Muscle layer of duodenum (tissue), 2 donors: Measurements from ENCODE around the gene CNGB1.
"Not testable (repeated sequence)": the region's sequence is repeated elsewhere in the genome, so short reads cannot be mapped to it uniquely, and the experiment has no call there.

Experiments
- H3K27ac ChIP-seq: one replicate; pipeline ENCODE4 v1.7.0; 2013; ENCODE audit warnings: mild to moderate bottlenecking, low read length
- H3K27me3 ChIP-seq: one replicate; pipeline ENCODE4 v1.7.0; 2013; ENCODE audit warnings: low read depth, mild to moderate bottlenecking, control low read depth, low read length
- H3K36me3 ChIP-seq, 2 donors: one replicate each; pipeline ENCODE4 v1.7.0; 2013; ENCODE audit warnings: low read length in 2 of 2, control low read depth in 1 of 2, mild to moderate bottlenecking in 1 of 2; ENCODE audit not compliant: insufficient read depth in 2 of 2, control insufficient read depth in 1 of 2
- H3K4me1 ChIP-seq, 2 donors: one replicate each; pipeline ENCODE4 v1.7.0; 2013; ENCODE audit warnings: low read length in 2 of 2, mild to moderate bottlenecking in 2 of 2, control low read depth in 1 of 2, moderate library complexity in 1 of 2; ENCODE audit not compliant: insufficient read depth in 2 of 2, control insufficient read depth in 1 of 2
- H3K4me3 ChIP-seq, 2 donors: one replicate each; pipeline ENCODE4 v1.7.0; 2013; ENCODE audit warnings: low read length in 2 of 2, low read depth in 1 of 2, mild to moderate bottlenecking in 1 of 2
- H3K9me3 ChIP-seq, 2 donors: one replicate each; pipeline ENCODE4 v1.7.0; 2013; ENCODE audit warnings: low read length in 2 of 2, control low read depth in 1 of 2, mild to moderate bottlenecking in 1 of 2; ENCODE audit not compliant: control insufficient read depth in 1 of 2
- donor health status: healthy.

The CNGB1 gene

DNA sequence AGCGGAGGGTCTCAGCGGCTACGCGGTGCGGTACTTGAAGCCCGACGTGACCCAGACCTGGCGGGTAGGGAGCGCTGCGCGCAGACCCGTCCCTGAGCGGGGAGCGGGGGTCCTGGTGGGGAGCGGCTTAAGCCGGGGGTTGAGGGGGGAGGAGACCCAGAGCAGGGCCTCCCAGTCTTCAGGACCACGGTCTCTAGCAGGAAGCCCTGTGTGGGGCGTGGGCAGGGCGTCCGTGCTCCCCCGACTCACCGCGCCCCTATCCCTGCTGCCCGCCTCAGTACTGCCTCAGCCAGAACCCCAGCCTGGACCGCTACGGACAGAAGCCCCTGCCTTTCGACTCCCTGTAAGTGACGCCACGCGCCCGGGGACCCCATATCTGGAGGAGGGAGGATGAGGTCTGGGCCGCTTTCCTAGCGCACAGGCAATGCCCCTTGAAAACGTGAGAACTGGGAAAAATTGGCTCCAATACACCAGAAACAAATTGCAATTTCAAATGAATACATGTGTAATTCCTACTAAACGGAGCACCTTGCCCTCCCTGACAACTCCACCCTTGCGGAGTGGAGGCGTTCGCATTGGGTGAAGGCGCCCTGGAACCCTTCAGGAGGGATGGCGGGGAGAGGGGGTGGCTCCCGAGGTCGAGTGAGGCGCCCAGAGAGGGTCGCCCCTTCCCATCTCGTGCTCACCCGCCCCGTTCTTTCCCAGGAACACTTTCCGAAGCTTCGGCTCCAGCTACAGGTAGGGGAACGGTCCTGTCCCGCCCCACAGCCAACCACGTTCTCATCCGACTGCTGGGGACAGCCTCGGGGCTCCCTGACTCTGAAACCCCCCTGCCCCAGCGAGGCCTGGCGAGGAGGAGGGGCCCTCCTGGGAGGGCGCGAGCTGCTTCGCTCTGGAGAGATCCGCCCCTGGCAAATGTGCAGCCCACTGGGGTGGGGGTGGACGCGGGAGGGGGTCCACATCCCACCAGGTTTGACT is 14.6 kb upstream of the CNGB1 start:
- Histone ChIP-seq H3K27me3 (no peaks in the 10 kb centered on the region), H3K4me3 (peak overlapping the region; percentile 42 to 60), H3K9me3 (no peaks in the 10 kb centered on the region), H3K36me3 (no peaks in the 10 kb centered on the region), H3K27ac (no peak overlapping the region), H3K4me1 (peaks cover 0 to 10% of the 10 kb centered on the region in 2 donors)

DNA sequence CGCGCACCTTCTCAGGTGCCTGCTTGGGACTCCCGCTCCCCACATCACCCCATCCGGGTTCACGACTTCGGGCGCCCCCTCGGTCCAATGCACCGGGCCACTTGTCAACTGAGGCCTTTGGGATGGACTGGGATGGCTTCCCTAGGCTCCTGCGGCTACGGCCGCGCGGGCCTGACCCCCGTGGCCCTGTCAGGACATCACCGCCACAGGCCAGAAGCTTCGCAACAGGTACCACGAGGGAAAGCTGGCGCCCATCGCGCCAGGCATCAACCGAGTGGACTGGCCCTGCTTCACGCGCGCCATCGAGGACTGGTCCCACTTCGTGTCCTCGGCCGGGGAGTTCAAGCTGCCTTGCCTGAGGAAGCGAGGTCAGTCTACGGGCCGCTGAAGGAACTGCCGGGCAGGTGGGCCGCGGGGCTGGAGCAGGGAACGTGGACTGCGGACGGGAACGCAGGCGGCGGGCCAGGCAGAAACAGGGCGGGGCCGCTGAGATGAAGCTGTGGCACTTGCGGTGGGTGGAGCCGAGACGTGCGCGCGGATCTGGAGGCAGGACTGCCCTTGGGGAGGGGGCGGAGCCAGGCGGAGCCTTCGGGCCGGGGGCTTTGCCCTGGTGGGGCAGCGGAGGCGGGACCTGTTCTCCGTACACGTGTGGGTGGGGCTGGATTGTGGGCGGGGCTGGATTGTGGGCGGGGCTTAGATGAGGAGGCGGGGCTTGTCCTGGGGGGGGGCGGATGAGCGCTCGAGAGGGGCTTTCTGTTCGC is 13.7 kb upstream of the CNGB1 start:
- Histone ChIP-seq H3K9me3 (no peaks in the 10 kb centered on the region), H3K27me3 (no peaks in the 10 kb centered on the region), H3K4me1 (peaks cover 0 to 10% of the 10 kb centered on the region in 2 donors), H3K4me3 (peak overlapping the region; percentile 42 to 60), H3K36me3 (no peaks in the 10 kb centered on the region), H3K27ac (no peak overlapping the region)

DNA sequence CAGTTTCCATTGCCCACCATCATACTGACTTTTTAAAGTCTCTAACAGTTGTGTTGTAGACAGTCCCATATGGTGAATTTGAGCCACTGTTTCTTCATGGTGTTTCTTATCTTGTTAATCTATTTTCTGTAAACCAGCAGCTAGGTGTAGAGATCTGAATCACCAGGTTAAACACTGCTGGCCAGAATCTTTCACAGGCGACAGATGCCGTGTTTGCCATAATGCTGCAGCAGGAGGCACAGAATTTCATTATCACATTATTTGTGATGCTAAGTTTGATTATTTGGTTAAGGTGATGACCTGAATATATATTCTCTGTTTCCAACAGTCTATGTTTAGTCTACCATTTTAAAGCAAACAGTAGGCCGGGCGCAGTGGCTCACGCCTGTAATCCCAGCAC is 11.5 kb upstream of the CNGB1 start:
- Histone ChIP-seq H3K36me3 (no peaks in the 10 kb centered on the region), H3K4me3 (no peak overlapping the region), H3K27ac (no peak overlapping the region), H3K9me3 (no peaks in the 10 kb centered on the region), H3K27me3 (no peaks in the 10 kb centered on the region), H3K4me1 (peaks cover 0 to 10% of the 10 kb centered on the region in 2 donors)

DNA sequence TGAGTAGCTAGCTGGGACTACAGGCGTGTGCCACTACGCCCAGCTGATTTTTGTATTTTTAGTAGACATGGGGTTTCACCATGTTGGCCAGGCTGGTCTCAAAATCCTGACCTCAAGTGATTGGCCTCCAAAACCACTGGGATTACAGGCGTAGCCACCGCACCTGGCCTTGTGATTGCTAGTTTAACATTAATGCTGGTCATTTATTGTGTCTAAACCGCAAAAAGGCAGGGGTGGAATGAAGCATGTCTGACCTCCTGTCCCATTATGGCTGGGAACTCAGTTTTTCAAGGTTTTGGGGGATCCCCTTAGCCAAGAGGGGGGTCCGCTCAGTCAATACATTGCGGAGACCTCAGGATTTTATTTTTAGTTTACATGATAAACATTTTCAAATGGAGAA is 10.7 kb upstream of the CNGB1 start:
- Histone ChIP-seq H3K36me3 (no peaks in the 10 kb centered on the region), H3K27ac (no peak overlapping the region), H3K27me3 (no peaks in the 10 kb centered on the region), H3K4me3 (no peak overlapping the region), H3K9me3 (no peaks in the 10 kb centered on the region), H3K4me1 (peaks cover 0 to 11% of the 10 kb centered on the region in 2 donors)

DNA sequence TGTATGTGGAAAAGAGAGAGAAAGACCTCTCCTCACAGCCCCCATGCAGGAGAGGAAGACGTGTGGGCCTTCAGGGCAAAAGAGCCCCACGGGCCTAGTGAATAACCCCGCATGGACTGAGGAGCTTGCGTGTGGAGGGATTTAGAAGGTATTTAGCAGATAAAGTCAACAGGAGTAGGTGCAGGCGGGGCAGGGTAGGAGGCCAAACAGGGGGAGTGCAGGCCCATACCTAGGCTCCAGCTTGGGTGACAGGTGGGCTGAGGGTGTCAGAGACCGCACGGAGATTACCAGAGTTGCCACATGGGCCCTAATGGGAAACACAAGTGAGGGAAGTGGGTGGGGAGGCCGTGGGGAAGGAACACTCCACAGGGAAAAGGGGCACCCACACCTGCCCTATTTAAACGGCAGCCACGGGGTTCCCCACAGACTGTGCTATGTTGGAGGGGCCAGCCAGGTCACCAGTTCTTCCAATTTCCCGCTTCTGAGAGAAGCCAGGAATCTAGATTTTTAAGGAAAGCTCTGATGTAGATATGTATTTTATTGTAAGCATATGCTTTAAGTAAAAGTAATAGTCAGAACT is 8.2 kb upstream of the CNGB1 start:
- Histone ChIP-seq H3K4me3 (no peak overlapping the region), H3K4me1 (peaks cover 0 to 9% of the 10 kb centered on the region in 2 donors), H3K36me3 (no peaks in the 10 kb centered on the region), H3K27me3 (no peaks in the 10 kb centered on the region), H3K27ac (no peak overlapping the region), H3K9me3 (no peaks in the 10 kb centered on the region)

DNA sequence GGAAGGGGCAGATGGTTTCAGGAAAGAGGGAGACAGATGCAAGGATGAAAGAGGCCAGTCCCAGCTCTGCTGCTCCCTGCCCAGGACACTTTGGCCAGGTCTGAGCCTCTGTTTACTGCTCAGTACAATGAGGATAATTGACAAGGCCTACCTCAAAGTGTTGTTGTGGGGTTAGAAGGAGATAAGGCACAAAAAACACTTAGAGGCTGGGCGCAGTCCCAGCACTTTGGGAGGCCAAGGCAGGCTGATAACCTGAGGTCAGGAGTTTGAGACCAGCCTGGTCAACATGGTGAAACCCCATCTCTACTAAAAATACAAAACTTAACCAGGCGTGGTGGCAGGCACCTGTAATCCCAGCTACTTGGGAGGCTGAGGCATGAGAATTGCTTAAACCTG is 7.1 kb upstream of the CNGB1 start:
- H3K4me1 ChIP-seq, H3K36me3 ChIP-seq, H3K27ac ChIP-seq, H3K9me3 ChIP-seq, H3K27me3 ChIP-seq, H3K4me3 ChIP-seq: not testable (repeated sequence)

DNA sequence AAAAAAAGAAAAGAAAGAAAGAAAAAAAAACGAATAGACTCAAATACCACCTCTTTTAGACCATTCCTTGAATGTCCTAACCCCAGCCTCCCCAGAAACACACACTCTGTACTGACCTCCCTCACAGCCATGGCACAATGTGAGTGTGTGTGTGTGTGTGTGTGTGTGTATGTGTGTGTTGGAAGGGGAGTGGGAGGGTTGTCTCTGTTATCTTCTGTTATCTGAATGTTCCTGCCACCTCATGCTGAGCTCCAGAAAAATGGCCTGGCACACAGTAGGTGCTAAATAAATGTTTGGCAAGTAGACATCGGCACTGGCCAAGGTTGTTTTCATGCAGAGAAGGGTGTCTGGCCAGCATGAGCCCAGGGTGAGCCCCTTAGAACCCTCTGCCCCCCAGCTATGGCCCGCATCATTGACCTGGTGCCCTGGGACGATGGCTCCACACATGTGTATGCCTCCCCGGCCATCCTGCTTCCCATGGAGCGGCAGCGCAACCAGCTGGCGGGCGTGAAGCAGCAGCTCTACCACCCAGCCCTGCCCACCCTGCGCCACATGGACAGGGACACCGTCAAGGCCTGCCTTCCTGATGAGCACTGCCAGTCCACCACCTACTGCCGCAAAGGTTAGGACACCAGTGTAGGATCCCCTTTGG is 6.6 kb upstream of the CNGB1 start:
- no peak overlapping the region for H3K27ac ChIP-seq
- H3K9me3 ChIP-seq: no peaks in the 10 kb centered on the region
- no peaks in the 10 kb centered on the region for H3K27me3 ChIP-seq
- no peak overlapping the region for H3K4me3 ChIP-seq
- H3K4me1 ChIP-seq: peaks cover 0 to 9% of the 10 kb centered on the region in 2 donors
- H3K36me3 ChIP-seq: no peaks in the 10 kb centered on the region

DNA sequence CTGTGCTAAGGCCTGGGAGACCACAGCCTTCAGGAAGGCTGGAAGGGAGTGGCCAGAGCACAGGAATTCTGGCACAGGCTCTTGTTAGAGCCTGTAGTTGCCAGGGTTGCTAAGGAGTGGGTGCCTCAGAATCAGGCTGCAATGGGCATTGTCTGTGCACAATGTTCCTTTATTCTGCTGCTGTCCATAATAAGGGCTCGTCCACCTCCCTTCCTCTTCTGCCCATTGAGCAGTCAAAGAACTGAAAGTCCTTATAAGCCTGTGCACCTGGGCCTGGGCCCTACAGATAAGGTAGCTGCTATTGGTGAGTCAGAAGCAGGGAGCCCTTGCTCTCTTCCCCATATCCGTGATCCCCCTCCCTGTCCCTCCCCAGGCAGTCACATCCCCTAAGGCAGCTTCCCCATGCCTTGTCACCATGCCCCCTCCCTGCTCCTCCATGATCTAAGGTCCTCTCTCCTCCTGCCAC is 5.4 kb upstream of the CNGB1 start:
- Histone ChIP-seq H3K9me3 (no peaks in the 10 kb centered on the region), H3K4me3 (no peak overlapping the region), H3K27me3 (no peaks in the 10 kb centered on the region), H3K27ac (no peak overlapping the region), H3K4me1 (peaks cover 0 to 9% of the 10 kb centered on the region in 2 donors), H3K36me3 (no peaks in the 10 kb centered on the region)

DNA sequence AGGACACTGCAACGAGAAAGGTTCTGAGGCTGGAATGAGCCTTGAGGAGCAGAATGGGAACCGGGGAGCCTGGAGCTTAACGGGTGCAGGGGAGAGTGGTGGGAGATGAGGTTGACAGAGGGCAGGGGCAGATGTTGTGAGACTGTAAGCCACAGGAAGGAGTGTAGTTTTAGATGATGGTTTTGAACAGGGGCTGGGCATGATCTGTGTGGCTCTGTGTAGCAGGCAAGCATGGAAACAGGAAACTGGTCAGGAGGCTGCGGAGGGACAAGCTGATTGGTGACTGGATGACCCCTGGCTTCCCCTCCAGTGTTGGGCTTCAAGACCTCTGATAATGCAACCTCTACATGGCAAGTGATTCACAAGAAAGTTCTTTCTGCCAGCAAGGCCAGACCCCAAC is 1.4 kb upstream of the CNGB1 start:
- H3K27ac ChIP-seq: no peak overlapping the region
- no peaks in the 10 kb centered on the region for H3K9me3 ChIP-seq
- H3K27me3 ChIP-seq: no peaks in the 10 kb centered on the region

DNA sequence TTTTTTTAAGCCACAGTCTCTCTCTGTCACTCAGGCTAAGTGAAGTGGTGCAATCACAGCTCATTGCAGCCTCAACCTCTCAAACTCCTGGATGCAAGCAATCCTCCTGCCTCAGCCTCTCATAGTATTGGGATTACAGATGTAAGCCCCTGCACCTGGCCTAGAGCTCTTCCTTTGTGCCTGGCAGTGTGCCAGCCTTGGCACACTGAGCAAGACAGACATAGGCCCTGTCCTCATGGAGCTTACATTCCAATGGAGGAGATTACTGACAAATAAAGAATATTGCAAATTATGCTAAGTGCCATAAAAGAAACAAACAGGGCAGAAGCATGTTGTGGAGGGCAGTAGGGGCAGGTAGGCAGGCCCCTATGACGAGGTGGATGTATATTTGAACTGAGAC is 920 bp upstream of the CNGB1 start:
- no peaks in the 10 kb centered on the region for H3K27me3 ChIP-seq
- no peak overlapping the region for H3K4me3 ChIP-seq
- H3K36me3 ChIP-seq: no peaks in the 10 kb centered on the region
- H3K9me3 ChIP-seq: no peaks in the 10 kb centered on the region
- no peak overlapping the region for H3K27ac ChIP-seq
- peaks cover 0 to 9% of the 10 kb centered on the region in 2 donors for H3K4me1 ChIP-seq

More for the DNA sequence above, 1.4 kb upstream of the CNGB1 start:
- H3K4me1 ChIP-seq: peaks cover 0 to 9% of the 10 kb centered on the region in 2 donors
- H3K4me3 ChIP-seq: no peak overlapping the region
- no peaks in the 10 kb centered on the region for H3K36me3 ChIP-seq

DNA sequence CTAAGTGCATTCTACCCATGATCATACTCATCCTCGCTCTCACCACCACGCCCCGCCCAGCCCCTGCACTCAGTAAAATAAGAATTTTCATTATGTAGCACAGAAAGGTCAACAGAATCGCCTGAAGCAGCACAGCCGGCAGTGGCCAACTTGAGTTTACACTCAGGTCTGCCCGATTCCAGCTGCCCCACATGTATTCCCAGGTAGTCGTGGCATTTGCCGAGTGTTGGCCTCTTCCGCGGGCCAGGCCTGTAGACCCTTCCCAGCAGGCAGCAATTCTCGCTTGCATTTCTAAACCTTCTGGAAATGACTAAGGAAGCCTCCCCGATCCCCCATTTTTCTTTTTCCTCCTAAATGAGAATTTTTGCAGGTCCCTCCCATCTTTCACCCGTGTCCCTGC is 609 bp downstream of the CNGB1 start:
- H3K4me1 ChIP-seq: no peaks in the 10 kb centered on the region
- no peaks in the 10 kb centered on the region for H3K27me3 ChIP-seq
- no peaks in the 10 kb centered on the region for H3K36me3 ChIP-seq
- no peak overlapping the region for H3K4me3 ChIP-seq
- no peaks in the 10 kb centered on the region for H3K9me3 ChIP-seq
- H3K27ac ChIP-seq: no peak overlapping the region
